Neural cell (in vitro differentiated cells): ENCODE results near the gene ADRM1.

Experiments
- CTCF ChIP-seq: fragments of 450-650 bp; IDR thresholded peaks from 2 replicates; pipeline ENCODE4 v1.5.1; 2014; ENCODE audit warnings: antibody characterized with exemption, mild to moderate bottlenecking, moderate library complexity; ENCODE audit not compliant: poor library complexity, severe bottlenecking
- EP300 ChIP-seq: fragments of 450-650 bp; conservative IDR thresholded peaks from 2 replicates; pipeline ENCODE4 v1.6.1; 2014; ENCODE audit warnings: antibody characterized with exemption, mild to moderate bottlenecking, moderate library complexity; ENCODE audit not compliant: poor library complexity, severe bottlenecking
- MXI1 ChIP-seq: fragments of 450-650 bp; conservative IDR thresholded peaks from 2 replicates; pipeline ENCODE4 v1.6.1; 2014; ENCODE audit warnings: antibody characterized with exemption, mild to moderate bottlenecking; ENCODE audit not compliant: poor library complexity, severe bottlenecking
- POLR2AphosphoS5 ChIP-seq: IDR thresholded peaks from 2 replicates; pipeline ENCODE4 v1.6.1; 2012
- SMC3 ChIP-seq: fragments of 450-650 bp; conservative IDR thresholded peaks from 2 replicates; pipeline ENCODE4 v1.6.1; 2014; ENCODE audit warnings: antibody characterized with exemption, mild to moderate bottlenecking, moderate library complexity; ENCODE audit not compliant: poor library complexity

GRCh38 chr20:62353289-62354030, 50.7 kb downstream of the ADRM1 start:
- no peak for TF ChIP-seq CTCF
- TF ChIP-seq POLR2AphosphoS5, result no peak
- no peak for TF ChIP-seq MXI1
- TF ChIP-seq EP300, result no peak
- no peak for TF ChIP-seq SMC3
